Heart right ventricle (tissue), 16 donors: ENCODE data around the gene TAP2. TPM values are rescaled to one million over a fixed set of nuclear protein-coding genes. Genes with fewer than 3 reads are reported as not detected.

Experiments used
- ATAC-seq, 8 donors: fragments of 200-7000 bp; cut with Tn5 transposase; one replicate each; pipeline ENCODE4 v1.9.1; 2020; ENCODE audit warnings: mild to moderate bottlenecking in 8 of 8, moderate library complexity in 8 of 8, moderate number of reproducible peaks in 1 of 8
- DNase-seq, 2 donors: peaks; one replicate each; pipeline ENCODE4 v3.0.0-alpha.2; 2020
- H3K27ac ChIP-seq, 10 donors: fragments of 200-600 bp; sonication (generic) in 2 of 10; one replicate each; pipeline versions ENCODE4 v1.5.0 to v1.8.0; 2020 to 2022; ENCODE audit warnings: mild to moderate bottlenecking in 3 of 10
- H3K27me3 ChIP-seq, 7 donors: fragments of 200-600 bp; one replicate each; pipeline ENCODE4 v1.8.0; 2021 to 2022; ENCODE audit warnings: mild to moderate bottlenecking in 2 of 7
- H3K36me3 ChIP-seq, 9 donors: fragments of 200-600 bp; sonication (generic) in 1 of 9; one replicate each; pipeline versions ENCODE4 v1.5.0 to v1.8.0; 2020 to 2022; ENCODE audit warnings: mild to moderate bottlenecking in 2 of 9
- H3K4me1 ChIP-seq, 9 donors: fragments of 200-600 bp; sonication (generic) in 1 of 9; one replicate each; pipeline versions ENCODE4 v1.5.0 to v1.8.0; 2020 to 2022; ENCODE audit warnings: mild to moderate bottlenecking in 4 of 9
- H3K4me3 ChIP-seq, 10 donors: fragments of 200-600 bp; sonication (generic) in 2 of 10; one replicate each; pipeline versions ENCODE4 v1.5.0 to v1.8.0; 2020 to 2022; ENCODE audit warnings: mild to moderate bottlenecking in 7 of 10, moderate library complexity in 2 of 10
- H3K9me3 ChIP-seq, 11 donors: fragments of 200-600 bp in 10 of 11; sonication (generic) in 2 of 11; one replicate each; pipeline versions ENCODE4 v1.5.0 to v1.8.0; 2013 to 2022; ENCODE audit warnings: mild to moderate bottlenecking in 2 of 11, control low read depth in 1 of 11, moderate library complexity in 1 of 11
- WGBS, 2 donors: extraction: QIAGEN DNeasy Blood & Tissue Kit; methylation state at CpG; one replicate each; pipeline ENCODE4 v1.1.7; 2013; ENCODE audit warnings: inconsistent platforms in 1 of 2; 5-methylcytosine and 5-hydroxymethylcytosine counted together
- intact Hi-C, 10 donors: fragments of 100-400 bp; cut with DNase I; formaldehyde crosslinking; loops; one replicate each; pipeline versions ENCODE4 v1.11.1 to v1.14.2; 2022
- polyA plus RNA-seq, 2 donors: library from polyadenylated mRNA; stranded (reverse); fragments of 200-250 nt; gene quantifications; one replicate each; pipeline ENCODE4 v1.2.3, GENCODE V29; 2013
- total RNA-seq, 10 donors: library from RNA; stranded (reverse); fragmentation: NEBNext Ultra II Directional in 3 of 10; extraction: Animal tissue kit (Norgen Biotek cat#: 25700) in 3 of 10; gene quantifications; one replicate each; pipeline versions ENCODE4 v1.2.1 to v1.2.4, GENCODE V29; 2021 to 2023
- TF ChIP-seq, protein P1 (sequence below), 9 donors: fragments of 200-600 bp; sonication (generic) in 2 of 9; IDR thresholded peaks; one replicate each; pipeline versions ENCODE4 v1.5.0 to v1.8.0; 2021 to 2022; ENCODE audit warnings: antibody characterized with exemption in 9 of 9, mild to moderate bottlenecking in 5 of 9, moderate library complexity in 1 of 9
- donor health status: Arrhythmogenic right ventricular cardiomyopathy.
- donor health status: ischemic (EF 13 %, LVEDD 7.1; RV severe dilation, severe dysfunction).
- donor health status: healthy with polysubstance abuse.
- donor health status: DM: no; HTN: yes; CAD: no.
- donor health status: DM: no; HTN: no; CAD: no.
- donor health status: ischemic (EF 25% LVEDD 6.9; RV normal size, moderate dysfunction).
- donor health status: ischemic (EF 25% LVEDD 5.7; RV mildly dilated, moderate dysfunction).
- donor health status: healthy.
- donor health status: DM: yes; HTN: yes; CAD: no.
- donor health status: Ischemic cardiomyopathy.
- donor health status: ischemic (EF 35%, LVEDD 5.7; RV mildly dilated, moderate dysfunction).
- donor health status: nonischemic (EF 11% LVEDD 7.7; RV severe dilation, severe dysfunction).
- donor health status: DM: yes; HTN: yes; CAD: no.
- donor health status: PGD.
- donor health status: ischemic (EF 29% LVEDD 5.4; RV normal size, mild dysfunction).
- donor health status: nonischemic (EF 23%, LVEDD 6.1; RV moderate dilation, normal function).

The TAP2 gene
- total and polyA plus RNA-seq, 12 donors, result 8.8 to 92.1 (median 13.5) TPM

DNA sequence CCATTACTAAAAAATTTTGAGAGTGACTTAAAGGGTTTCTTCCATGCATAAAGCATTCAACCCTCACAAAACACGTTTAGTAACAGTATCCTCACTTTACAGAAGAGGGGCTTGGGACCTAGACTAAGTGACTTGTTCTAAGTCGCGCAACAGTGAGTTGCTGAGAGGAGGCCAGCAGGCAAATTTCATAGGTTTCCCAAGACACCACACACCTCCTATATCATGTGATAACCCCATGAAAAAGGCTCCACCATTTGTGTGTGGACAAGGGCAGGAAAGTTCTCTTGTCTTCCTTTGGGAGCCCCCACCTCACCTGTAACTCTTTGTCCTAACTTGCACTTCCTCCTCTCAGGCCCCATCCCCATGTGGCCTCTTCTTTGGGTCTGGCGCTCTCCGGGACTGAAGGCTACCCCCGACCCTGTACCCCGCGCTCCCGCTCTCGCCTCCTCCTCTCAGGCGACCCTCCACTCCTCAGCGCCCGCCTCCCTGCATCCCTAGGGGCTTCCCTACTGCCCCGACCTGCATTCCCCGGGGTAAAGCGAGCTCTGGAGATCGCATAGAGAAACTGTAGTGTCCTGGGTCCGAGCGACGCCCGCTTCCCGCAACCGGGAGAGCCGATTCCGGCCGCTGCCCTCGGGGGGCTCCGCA lies 4.9 kb upstream of the TAP2 start:
- no peak for DNase-seq
- H3K27ac ChIP-seq, result peak overlapping the region; percentile 87 to 100 (median 96)
- H3K27me3 ChIP-seq, result no peaks in the 10 kb centered on the region
- peaks cover 0 to 69% (median 40%) of the 10 kb centered on the region in 9 donors for H3K36me3 ChIP-seq
- intact Hi-C loops, result no loop called here
- TF ChIP-seq, protein P1, sequence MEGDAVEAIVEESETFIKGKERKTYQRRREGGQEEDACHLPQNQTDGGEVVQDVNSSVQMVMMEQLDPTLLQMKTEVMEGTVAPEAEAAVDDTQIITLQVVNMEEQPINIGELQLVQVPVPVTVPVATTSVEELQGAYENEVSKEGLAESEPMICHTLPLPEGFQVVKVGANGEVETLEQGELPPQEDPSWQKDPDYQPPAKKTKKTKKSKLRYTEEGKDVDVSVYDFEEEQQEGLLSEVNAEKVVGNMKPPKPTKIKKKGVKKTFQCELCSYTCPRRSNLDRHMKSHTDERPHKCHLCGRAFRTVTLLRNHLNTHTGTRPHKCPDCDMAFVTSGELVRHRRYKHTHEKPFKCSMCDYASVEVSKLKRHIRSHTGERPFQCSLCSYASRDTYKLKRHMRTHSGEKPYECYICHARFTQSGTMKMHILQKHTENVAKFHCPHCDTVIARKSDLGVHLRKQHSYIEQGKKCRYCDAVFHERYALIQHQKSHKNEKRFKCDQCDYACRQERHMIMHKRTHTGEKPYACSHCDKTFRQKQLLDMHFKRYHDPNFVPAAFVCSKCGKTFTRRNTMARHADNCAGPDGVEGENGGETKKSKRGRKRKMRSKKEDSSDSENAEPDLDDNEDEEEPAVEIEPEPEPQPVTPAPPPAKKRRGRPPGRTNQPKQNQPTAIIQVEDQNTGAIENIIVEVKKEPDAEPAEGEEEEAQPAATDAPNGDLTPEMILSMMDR (IDR thresholded peaks at IDR 0.05), result no peak
- ATAC-seq, result peak in 2 of 8 donors; percentile 0 to 2
- H3K9me3 ChIP-seq, result no peaks in the 10 kb centered on the region
- H3K4me3 ChIP-seq, result peak overlapping the region; percentile 44 to 98 (median 78)
- WGBS, 2 donors, result 6 to 9% methylated on average over 28 of the region's 28 CpGs
- H3K4me1 ChIP-seq, result peaks cover 5 to 83% (median 32%) of the 10 kb centered on the region in 9 donors

DNA sequence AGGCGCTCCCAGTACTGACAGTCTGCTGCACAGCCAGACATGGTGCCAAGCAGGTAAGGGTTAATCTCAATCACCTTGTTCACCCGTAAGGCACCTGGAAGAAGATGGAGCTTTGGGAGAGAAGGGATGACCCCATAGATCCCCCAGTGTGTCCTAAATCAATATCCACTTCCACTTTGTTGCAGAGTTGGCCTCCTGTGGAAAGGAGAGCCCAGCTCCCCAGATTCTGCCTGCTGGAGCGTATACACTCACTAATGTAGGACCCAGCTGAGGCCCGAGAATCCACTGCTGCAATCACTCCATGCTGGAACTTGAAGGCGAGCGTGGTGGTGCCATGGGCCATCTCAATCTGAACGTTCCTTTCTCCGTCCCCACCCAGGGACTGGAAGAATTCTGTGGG lies 4.2 kb upstream of the TAP2 start:
- 80 to 83% methylated on average over 8 of the region's 8 CpGs for WGBS, 2 donors
- H3K4me3 ChIP-seq, result peak overlapping the region in 8 of 10 donors; percentile 71 to 98 (median 78)
- ATAC-seq (no peak), DNase-seq (no peak)
- no peaks in the 10 kb centered on the region for H3K27me3 ChIP-seq
- intact Hi-C loops, result no loop called here
- no peaks in the 10 kb centered on the region for H3K9me3 ChIP-seq
- H3K27ac ChIP-seq, result peak overlapping the region in 8 of 10 donors; percentile 92 to 100 (median 96)
- peaks cover 0 to 61% (median 32%) of the 10 kb centered on the region in 9 donors for H3K36me3 ChIP-seq
- H3K4me1 ChIP-seq, result peaks cover 5 to 78% (median 37%) of the 10 kb centered on the region in 9 donors
- TF ChIP-seq, protein P1 (IDR thresholded peaks at IDR 0.05), result no peak

DNA sequence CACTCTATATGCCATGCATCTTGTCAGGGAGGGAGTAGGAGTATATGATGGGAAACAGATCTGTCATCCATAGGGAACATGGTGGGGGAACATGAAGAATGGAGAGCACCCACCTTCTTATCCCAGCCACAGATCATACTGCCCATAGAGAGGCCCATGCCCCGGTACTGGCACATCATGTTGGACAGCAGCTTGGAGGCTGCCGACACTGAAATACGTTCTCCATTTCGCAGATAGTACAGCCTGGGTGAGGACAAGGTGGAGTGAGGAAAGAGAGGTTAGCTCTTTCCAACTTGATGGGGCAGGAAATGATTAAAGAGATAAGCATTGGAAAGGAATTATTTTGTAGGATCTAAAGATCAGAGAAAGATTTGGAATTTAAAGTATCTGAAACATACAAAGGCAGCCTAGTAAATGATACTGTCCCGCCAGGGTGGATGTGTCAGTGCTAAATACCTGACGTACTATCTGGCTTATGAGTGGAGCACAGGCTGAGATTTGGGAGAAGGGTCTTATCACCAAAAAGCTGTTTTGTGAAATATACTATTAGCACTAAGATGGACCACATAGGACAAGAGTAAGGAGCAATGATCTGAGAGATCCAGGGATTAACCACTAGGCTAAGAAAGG lies 3.6 kb upstream of the TAP2 start:
- Histone ChIP-seq H3K36me3 (peaks cover 0 to 55% (median 27%) of the 10 kb centered on the region in 9 donors), H3K4me3 (peak overlapping the region in 4 of 10 donors; percentile 71 to 98 (median 74)), H3K4me1 (peaks cover 5 to 78% (median 42%) of the 10 kb centered on the region in 9 donors), H3K27me3 (no peaks in the 10 kb centered on the region), H3K9me3 (no peaks in the 10 kb centered on the region), H3K27ac (peak overlapping the region in 5 of 10 donors; percentile 92 to 100 (median 97))
- TF ChIP-seq, protein P1 (IDR thresholded peaks at IDR 0.05), result no peak
- intact Hi-C loops, result no loop called here
- DNase-seq (no peak), ATAC-seq (no peak)
- WGBS, 2 donors, result 90 to 92% methylated on average over 6 of the region's 6 CpGs

DNA sequence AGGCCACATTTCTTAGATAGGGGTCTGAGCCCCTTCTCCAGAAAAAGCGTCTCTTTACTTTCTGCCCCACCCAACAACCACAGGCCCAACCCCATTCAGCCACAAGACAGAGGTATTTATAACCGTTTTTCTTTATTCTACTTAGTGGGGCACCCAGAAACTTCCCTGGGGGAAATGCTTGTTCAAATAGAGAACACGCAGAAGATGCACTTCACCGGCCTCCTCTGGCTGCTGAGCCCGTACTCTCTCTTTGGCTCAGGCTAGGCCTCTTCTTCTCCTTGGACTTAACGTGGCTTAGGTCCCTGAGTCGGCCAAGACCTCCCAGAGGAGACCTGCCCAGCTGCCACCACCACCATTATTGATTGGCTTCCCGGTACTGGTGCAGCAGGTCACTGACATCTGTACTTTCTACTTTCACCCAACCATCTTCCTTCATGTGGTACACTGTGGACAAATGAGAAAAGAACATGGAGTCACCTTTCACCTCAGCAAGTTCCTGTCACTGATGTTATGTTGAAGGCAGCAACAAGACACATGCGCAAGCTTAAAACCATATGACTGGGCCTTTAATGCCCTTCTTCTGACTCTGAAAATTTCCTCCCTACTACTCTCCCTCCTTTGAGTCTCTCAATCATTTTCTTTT lies 2.2 kb upstream of the TAP2 start:
- ATAC-seq, result no peak
- peaks cover 0 to 52% (median 13%) of the 10 kb centered on the region in 9 donors for H3K36me3 ChIP-seq
- H3K4me3 ChIP-seq, result no peak overlapping the region
- no peaks in the 10 kb centered on the region for H3K27me3 ChIP-seq
- no peak for DNase-seq
- no peaks in the 10 kb centered on the region for H3K9me3 ChIP-seq
- peaks cover 3 to 77% (median 40%) of the 10 kb centered on the region in 9 donors for H3K4me1 ChIP-seq
- intact Hi-C loops, result loop anchor here in 1 of 10 donors (2.0 kb wide), 1 partner anchor 16 kb away; no protein-coding TSS in a partner anchor
- TF ChIP-seq, protein P1 (IDR thresholded peaks at IDR 0.05), result no peak
- WGBS, 2 donors, result 87 to 94% methylated on average over 9 of the region's 9 CpGs
- peak overlapping the region in 1 of 10 donors; percentile 94 for H3K27ac ChIP-seq
